Coronary artery (tissue), 2 donors: Measurements from ENCODE around the gene CASD1.

Source experiments
- DNase-seq: peaks from one replicate; pipeline ENCODE4 v3.0.0-alpha.2; 2017; ENCODE audit warnings: low spot score
- H3K27ac ChIP-seq, 2 donors: fragments of 200-600 bp; sonication (generic); one replicate each; pipeline ENCODE4 v1.5.1; 2016 to 2019
- H3K4me3 ChIP-seq: fragments of 200-600 bp; sonication (generic); 2 replicates; pipeline ENCODE4 v1.5.1; 2016; ENCODE audit warnings: mild to moderate bottlenecking, moderate library complexity
- TF ChIP-seq, protein P1 (sequence below): fragments of 200-600 bp; sonication (generic); IDR thresholded peaks from one replicate; pipeline ENCODE4 v1.5.1; 2019; ENCODE audit warnings: antibody characterized with exemption

The CASD1 gene

DNA sequence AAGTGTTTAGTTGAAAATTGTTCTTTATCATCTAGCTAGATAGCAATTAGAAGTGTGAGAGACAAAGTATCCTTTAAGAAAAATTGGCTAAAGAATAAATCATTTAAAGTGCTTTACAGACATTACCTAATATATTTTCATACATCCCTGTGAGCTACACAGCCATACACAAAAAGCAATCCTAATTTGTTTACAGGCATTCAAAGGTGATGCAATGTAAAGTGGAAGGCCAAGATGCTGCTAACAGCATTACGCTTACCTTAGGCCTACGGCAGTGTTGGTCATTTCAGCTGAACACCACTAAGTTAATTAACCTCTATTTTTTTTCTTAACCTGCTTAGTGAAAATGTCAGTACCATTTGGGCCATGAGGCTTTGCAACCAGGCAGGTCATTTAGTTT, 10.7 kb upstream of the CASD1 start:
- Histone ChIP-seq H3K4me3 (no peak overlapping the region), H3K27ac (no peak overlapping the region)
- TF ChIP-seq, protein P1, sequence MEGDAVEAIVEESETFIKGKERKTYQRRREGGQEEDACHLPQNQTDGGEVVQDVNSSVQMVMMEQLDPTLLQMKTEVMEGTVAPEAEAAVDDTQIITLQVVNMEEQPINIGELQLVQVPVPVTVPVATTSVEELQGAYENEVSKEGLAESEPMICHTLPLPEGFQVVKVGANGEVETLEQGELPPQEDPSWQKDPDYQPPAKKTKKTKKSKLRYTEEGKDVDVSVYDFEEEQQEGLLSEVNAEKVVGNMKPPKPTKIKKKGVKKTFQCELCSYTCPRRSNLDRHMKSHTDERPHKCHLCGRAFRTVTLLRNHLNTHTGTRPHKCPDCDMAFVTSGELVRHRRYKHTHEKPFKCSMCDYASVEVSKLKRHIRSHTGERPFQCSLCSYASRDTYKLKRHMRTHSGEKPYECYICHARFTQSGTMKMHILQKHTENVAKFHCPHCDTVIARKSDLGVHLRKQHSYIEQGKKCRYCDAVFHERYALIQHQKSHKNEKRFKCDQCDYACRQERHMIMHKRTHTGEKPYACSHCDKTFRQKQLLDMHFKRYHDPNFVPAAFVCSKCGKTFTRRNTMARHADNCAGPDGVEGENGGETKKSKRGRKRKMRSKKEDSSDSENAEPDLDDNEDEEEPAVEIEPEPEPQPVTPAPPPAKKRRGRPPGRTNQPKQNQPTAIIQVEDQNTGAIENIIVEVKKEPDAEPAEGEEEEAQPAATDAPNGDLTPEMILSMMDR: no peak
- DNase-seq: no peak

DNA sequence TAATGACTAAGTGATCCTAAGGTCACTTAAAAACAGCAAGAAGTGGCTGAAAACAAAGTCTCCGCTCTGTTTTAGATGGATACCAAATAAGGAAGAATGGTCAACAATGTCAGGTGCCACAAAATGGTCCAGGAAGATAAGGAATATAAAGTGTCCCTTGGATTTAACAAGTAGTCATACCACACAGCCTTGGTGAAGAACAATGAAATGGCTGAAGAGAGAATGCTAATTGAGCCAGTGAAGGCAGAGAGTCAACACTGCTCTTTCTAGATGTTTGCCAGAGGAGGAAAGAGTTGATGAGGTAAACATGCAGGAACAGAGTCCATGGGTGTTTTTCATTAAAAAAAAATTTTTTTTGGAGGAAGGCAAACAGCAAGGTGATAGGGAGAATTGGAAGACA, 2.1 kb upstream of the CASD1 start:
- H3K4me3 ChIP-seq: no peak overlapping the region
- H3K27ac ChIP-seq: no peak overlapping the region
- TF ChIP-seq, protein P1: no peak
- DNase-seq: no peak

DNA sequence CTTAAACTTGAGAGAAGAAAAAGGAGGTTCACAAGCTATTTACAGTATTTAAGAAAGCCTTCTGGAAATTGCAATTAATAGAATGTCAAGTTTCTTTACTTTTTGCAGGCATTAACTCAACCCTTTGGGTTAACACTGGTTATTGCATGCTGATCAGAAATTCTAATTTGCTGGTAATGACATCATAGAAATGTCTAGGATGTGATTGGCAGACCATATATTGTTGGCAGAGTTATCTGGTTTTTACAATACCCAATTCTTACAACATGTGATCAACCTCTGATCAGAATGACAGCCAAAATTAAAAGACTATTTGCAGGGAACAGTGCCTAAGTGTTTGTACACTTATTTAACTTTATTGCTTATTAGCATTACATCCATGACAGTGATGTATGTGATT, 1.6 kb upstream of the CASD1 start:
- Histone ChIP-seq H3K4me3 (no peak overlapping the region), H3K27ac (no peak overlapping the region)
- TF ChIP-seq, protein P1: no peak
- no peak for DNase-seq

DNA sequence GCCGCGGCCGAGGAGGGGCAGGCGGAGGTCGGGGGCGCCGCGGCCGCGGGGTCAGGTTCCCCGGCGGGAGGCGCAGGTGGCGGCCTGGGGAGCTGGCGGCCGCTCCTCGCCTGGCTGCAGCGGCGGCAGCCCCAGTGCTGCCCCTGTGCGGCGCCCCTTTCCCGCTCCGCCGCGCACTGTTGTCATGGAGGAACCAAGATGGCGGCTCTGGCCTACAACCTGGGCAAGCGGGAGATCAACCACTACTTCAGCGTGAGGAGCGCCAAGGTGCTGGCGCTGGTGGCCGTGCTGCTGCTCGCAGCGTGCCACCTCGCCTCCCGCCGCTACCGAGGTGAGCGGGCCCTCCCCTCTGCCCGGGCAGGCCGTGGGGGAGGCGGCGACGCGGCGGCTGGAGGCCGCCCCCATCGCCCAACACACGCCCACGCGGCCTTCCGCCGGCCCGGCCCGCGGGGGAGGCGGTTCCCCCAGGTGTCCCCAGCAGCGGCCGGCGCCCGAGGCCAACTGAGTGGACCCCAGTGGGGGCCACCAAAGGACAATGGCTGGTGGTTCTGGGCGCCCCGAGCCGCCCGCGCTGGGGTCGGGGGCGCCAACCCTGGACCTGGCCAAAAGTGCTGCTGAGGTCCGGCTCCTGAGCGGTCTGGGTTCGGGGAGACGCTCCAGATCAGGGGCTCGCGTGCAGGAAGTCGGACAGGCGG, 425 bp downstream of the CASD1 start:
- peak overlapping the region; percentile 93 to 95 for H3K27ac ChIP-seq
- TF ChIP-seq, protein P1: no peak
- DNase-seq: peak; percentile 81
- H3K4me3 ChIP-seq: peak overlapping the region; percentile 99

DNA sequence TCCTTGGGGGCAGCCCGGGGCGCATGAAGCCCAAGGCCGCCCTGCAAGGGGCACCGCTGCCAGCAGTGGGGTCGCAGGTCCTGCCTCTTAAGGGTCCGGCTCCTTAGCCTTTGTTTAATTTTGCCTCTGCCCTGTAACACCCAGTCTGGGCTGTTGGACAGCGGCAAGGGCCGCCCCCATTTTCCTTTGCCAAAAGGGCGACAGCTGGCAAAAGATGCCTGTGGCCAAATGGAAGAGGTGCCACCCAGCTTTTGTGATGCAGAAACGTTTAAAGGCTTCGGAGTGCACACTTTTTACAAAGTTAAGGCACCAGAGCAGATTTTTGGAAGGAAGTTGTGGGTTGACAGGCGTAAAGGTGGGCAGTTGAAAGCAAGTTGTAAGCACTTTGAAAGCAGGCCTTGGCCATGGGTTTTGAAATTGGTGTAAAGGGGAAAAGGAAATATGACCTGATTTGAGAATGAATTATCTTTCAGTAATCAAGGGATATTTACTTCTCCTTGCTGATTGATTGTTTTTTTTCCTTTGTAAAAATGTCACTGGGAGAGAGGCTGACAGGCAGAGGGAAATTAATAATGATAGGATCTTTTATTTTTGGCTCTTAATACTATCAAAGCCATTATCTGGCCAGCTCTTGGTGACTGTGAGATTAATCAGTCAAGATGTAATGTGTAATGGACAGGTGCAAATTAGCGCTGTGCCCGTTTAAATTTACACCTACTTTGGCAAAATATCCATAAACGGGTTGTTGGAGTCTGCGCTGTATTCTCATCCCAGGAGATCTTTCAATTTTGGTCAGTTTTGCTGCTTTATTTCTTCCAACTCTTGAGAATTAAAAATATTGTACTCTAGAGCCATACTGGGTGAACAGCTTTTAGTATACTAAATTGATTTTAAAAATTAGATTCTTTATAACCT, 1.2 kb downstream of the CASD1 start:
- TF ChIP-seq, protein P1: no peak
- Histone ChIP-seq H3K27ac (peak overlapping the region; percentile 93 to 95), H3K4me3 (peak overlapping the region; percentile 99)
- no peak for DNase-seq

DNA sequence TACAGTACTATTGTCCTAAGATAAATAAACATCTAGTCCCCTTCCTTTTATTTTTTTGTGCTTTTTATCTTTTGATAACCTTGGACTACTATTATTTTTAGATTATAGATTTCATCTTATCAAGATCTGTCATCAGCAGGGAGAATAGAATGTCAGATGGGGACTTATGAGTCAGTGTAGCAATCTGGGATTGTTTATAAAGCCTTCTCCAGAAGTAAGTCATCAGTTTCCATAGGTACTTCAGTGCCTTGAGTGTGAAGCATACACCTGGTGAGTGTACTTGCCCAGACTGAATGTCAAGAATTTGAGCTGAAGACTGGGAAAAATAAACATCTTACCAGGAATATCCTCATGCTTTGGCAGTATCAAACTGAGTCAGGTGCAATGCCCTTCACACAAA, 2.1 kb downstream of the CASD1 start:
- no peak overlapping the region for H3K27ac ChIP-seq
- no peak for DNase-seq
- TF ChIP-seq, protein P1: no peak
- H3K4me3 ChIP-seq: no peak overlapping the region
